Endothelial cell (in vitro differentiated cells): Measurements from ENCODE around the gene FCHSD2. TPM values are rescaled to one million over a fixed set of nuclear protein-coding genes. Genes with fewer than 3 reads are reported as not detected.

Experiments used
- DNase-seq: peaks from one replicate; pipeline ENCODE4 v3.0.0; 2021; ENCODE audit warnings: low spot score
- H3K27ac Mint-ChIP-seq: one replicate; pipeline ENCODE4 v1.8.0; 2021; ENCODE audit warnings: mixed read lengths, inconsistent platforms; ENCODE audit not compliant: unreplicated experiment
- H3K27me3 Mint-ChIP-seq: one replicate; pipeline ENCODE4 v1.8.0; 2021; ENCODE audit warnings: mild to moderate bottlenecking, moderate library complexity, mixed read lengths, inconsistent platforms; ENCODE audit not compliant: unreplicated experiment
- H3K36me3 Mint-ChIP-seq: one replicate; pipeline ENCODE4 v1.8.0; 2021; ENCODE audit warnings: mild to moderate bottlenecking, low read depth, mixed read lengths, inconsistent platforms; ENCODE audit not compliant: unreplicated experiment
- H3K4me1 Mint-ChIP-seq: one replicate; pipeline ENCODE4 v1.8.0; 2021; ENCODE audit warnings: mild to moderate bottlenecking, mixed read lengths, inconsistent platforms; ENCODE audit not compliant: unreplicated experiment
- H3K4me3 Mint-ChIP-seq: one replicate; pipeline ENCODE4 v1.8.0; 2021; ENCODE audit warnings: mild to moderate bottlenecking, mixed read lengths, inconsistent platforms; ENCODE audit not compliant: unreplicated experiment
- H3K9me3 Mint-ChIP-seq: one replicate; pipeline ENCODE4 v1.8.0; 2021; ENCODE audit warnings: mixed read lengths, inconsistent platforms; ENCODE audit not compliant: unreplicated experiment
- total RNA-seq: library from RNA; stranded (reverse); fragmentation: NEBNext Ultra II Directional; extraction: Animal tissue kit (Norgen Biotek cat#: 25700); gene quantifications from one replicate; pipeline ENCODE4 v1.2.1, GENCODE V29; 2021; ENCODE audit not compliant: unreplicated experiment
- TF ChIP-seq, protein P1 (sequence below): fragments of 200-600 bp; sonication (generic); IDR thresholded peaks from one replicate; pipeline ENCODE4 v1.5.0; 2021; ENCODE audit warnings: antibody characterized with exemption; ENCODE audit not compliant: unreplicated experiment

FCHSD2 gene
- total RNA-seq, 1 donor from 2014 or later, result 45.3 TPM

DNA sequence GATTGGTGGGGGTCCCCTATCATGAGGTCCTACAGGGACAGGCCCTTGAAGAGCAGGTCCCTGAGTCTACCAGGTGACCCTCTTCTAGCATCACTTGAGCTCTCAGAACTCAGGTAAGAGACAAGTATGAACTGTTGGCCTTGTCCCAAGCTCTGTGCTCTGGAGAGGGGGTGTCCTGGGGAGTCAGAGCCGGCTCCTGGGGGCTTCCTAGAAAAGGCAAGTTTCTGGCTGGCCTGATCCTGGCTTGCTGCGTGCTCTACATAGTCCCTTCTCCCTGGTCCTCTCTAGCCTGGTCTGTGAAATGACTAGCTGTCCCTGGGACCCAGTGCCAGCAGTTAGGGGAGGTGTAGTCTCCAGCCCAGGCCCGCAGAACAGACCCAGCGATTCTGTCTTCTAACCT lies 316.5 kb downstream of the FCHSD2 start:
- TF ChIP-seq, protein P1, sequence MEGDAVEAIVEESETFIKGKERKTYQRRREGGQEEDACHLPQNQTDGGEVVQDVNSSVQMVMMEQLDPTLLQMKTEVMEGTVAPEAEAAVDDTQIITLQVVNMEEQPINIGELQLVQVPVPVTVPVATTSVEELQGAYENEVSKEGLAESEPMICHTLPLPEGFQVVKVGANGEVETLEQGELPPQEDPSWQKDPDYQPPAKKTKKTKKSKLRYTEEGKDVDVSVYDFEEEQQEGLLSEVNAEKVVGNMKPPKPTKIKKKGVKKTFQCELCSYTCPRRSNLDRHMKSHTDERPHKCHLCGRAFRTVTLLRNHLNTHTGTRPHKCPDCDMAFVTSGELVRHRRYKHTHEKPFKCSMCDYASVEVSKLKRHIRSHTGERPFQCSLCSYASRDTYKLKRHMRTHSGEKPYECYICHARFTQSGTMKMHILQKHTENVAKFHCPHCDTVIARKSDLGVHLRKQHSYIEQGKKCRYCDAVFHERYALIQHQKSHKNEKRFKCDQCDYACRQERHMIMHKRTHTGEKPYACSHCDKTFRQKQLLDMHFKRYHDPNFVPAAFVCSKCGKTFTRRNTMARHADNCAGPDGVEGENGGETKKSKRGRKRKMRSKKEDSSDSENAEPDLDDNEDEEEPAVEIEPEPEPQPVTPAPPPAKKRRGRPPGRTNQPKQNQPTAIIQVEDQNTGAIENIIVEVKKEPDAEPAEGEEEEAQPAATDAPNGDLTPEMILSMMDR, result no peak

DNA sequence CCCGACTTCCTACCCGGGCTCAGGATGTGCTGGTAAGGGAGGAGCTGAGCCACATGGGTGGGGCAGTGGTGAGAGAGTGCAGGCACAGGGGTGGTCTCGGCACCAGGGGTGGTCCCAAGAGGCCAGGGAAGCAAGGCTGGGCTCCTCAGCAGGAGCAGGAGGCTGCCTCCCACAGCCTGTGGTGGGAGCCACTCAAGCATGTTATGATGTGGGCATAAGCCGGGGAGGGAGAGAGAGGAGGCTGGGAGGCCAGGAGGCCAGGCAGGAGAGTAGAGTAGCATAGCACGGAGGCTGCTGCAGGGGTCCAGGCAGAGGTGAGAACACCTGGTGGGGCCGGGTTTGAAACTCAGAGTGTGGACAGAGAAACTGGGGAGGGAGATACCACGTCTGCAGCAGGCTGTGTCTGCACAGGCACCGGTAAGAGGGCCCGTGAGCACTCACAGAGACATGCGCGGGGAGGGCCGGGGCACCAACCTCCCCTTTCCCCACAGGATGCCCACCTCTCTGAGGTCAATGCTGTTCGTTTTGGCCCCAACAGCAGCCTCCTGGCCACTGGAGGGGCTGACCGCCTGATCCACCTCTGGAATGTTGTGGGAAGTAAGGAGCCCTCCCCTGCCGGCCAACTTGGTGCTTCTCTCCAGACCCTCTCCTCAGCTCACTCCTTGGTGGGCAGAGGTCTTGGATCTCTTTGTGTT lies 317.2 kb downstream of the FCHSD2 start:
- peaks cover 8% of the 10 kb centered on the region for H3K4me1 Mint-ChIP-seq
- TF ChIP-seq, protein P1, result no peak
- no peaks in the 10 kb centered on the region for H3K9me3 Mint-ChIP-seq
- peaks cover 23% of the 10 kb centered on the region for H3K27me3 Mint-ChIP-seq
- H3K4me3 Mint-ChIP-seq, result no peak overlapping the region
- H3K27ac Mint-ChIP-seq, result no peak overlapping the region
- peaks cover 16% of the 10 kb centered on the region for H3K36me3 Mint-ChIP-seq
- DNase-seq, result no peak

More for the DNA sequence above, 316.5 kb downstream of the FCHSD2 start:
- no peak for DNase-seq
- no peak overlapping the region for H3K4me3 Mint-ChIP-seq
- H3K4me1 Mint-ChIP-seq, result peaks cover 3% of the 10 kb centered on the region
- peaks cover 20% of the 10 kb centered on the region for H3K27me3 Mint-ChIP-seq
- peaks cover 14% of the 10 kb centered on the region for H3K36me3 Mint-ChIP-seq
- H3K9me3 Mint-ChIP-seq, result no peaks in the 10 kb centered on the region
- H3K27ac Mint-ChIP-seq, result no peak overlapping the region

DNA sequence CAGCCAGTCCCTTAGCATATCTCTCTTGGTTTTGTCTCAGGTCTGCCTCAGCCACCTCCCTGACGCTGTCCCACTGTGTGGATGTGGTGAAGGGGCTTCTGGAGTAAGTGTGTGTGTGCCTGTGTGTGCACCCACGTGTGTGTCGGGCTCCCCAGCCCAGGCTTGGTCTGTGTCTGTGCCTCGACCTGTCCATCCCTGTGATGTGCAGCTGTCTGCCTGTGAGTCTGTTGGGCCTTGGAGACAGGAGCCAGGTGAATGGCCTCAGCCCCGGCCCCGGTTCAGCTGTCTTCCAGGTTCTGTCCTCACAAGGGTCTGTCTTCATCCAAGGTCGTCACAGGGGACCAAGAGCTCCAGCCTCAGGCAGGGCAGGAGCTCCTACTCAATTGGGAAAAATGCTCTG lies 318.1 kb downstream of the FCHSD2 start:
- no peak overlapping the region for H3K27ac Mint-ChIP-seq
- TF ChIP-seq, protein P1, result no peak
- no peak for DNase-seq
- no peak overlapping the region for H3K4me3 Mint-ChIP-seq
- peaks cover 8% of the 10 kb centered on the region for H3K4me1 Mint-ChIP-seq
- H3K36me3 Mint-ChIP-seq, result peaks cover 18% of the 10 kb centered on the region
- no peaks in the 10 kb centered on the region for H3K9me3 Mint-ChIP-seq
- H3K27me3 Mint-ChIP-seq, result peaks cover 21% of the 10 kb centered on the region

DNA sequence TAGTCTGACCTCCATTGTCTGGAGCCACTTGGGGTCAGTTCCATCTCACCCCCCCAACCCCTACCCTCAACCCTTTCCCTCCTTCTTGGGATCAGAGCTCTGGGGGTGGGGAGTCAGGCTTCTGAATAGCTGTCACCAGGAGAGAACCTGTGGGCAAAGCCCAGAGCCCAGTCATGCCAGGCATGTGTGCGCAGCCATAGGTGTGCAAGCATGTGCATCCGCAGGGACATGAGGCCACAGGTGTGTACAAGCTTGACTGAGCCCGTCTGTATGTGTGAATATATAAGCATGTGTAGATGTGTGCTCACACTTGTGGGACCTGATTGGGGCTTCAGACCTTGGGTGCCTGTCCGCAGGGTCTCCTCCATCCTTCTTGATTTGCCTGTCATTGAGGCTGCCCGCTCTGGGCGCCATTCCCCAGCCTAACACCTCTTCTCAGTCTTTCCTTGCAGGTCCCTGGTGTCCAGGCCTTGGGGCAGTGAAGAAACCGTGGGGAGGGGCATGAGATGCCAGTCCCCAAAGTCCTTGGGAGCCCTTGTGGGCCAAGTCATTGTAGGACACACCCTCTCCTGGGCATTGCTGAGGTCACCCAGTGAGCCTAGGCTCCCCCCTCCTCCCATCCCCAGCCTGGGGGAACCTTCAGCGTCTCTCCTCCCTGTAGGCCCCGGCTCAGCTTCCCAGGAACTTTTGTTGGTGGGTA lies 318.9 kb downstream of the FCHSD2 start:
- H3K4me3 Mint-ChIP-seq, result no peak overlapping the region
- TF ChIP-seq, protein P1, result no peak
- peaks cover 21% of the 10 kb centered on the region for H3K27me3 Mint-ChIP-seq
- DNase-seq, result no peak
- no peak overlapping the region for H3K27ac Mint-ChIP-seq
- peaks cover 8% of the 10 kb centered on the region for H3K4me1 Mint-ChIP-seq
- no peaks in the 10 kb centered on the region for H3K9me3 Mint-ChIP-seq
- H3K36me3 Mint-ChIP-seq, result peaks cover 23% of the 10 kb centered on the region
